ENCODE measurements around the gene USP25. TPM values are rescaled to one million over a fixed set of nuclear protein-coding genes. Genes with fewer than 3 reads are reported as not detected.
A peak's percentile ranks its signal among the peaks of the same experiment; 100 is the strongest.

USP25 gene
- total RNA-seq: 10 to 100 TPM; 33.5 to 48.2 (median 43.3) TPM
- long read RNA-seq, donor 1, full-length matches to known transcripts: 18 of 22 reads
- long read RNA-seq, donor 1, partial matches to known transcripts: 1 of 22 reads
- long read RNA-seq, donor 1, other reads (novel, unspliced or antisense): 3 of 22 reads
- long read RNA-seq, donor 2: 0 reads

- intact Hi-C loops (cut with DNase I, micrococcal nuclease): no loop called here
- no peaks in the 10 kb centered on the region for H3K9me3 ChIP-seq
Observed at GRCh38 chr21:15729674-15730483, at the start of gene USP25. Gene USP25 (plus strand): TSS chr21:15729982. CDS start chr21:15730394, 412 bp downstream.

DNA sequence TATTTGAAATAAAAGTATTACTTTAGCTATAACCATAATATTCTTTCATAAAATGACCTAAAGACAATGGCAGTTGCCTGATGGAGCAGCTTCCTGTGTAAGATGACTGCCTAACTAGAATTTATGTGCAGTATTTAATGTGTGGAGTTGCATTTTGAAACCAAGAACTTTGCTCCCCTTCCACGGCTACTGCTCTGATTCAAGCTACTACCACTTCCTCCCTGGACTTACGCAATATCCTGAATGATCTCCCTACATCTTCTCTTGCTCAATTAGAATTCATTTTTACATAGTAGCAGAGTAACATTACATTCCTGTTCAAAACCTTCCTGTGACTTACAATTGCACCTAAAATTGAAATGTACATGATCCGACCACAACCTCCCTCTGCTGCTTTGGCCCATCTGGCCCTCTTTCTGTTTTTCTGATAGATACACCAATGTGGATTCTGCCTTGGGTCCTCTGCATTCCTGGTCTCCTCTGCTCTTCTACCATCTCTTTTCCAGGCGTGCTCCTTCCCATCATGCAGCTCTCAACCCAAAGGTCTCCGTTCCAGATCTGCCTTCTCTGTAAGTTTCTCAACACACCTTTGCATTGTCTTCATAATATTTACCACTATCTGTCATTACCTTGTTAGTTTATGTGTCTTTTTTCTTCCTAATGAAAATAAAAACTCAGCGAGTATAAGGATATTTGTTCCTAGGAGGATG lies 47.4 kb upstream of the USP25 start:
- no peak for TF ChIP-seq CTCF (IDR thresholded peaks at IDR 0.05)
- H3K4me1 ChIP-seq (ENCODE audit: low read depth): no peaks in the 10 kb centered on the region
- no peaks in the 10 kb centered on the region for H3K9me3 ChIP-seq
- H3K4me3 ChIP-seq: no peak overlapping the region
- H3K36me3 ChIP-seq (ENCODE audit: low read depth): no peaks in the 10 kb centered on the region
- peak; percentile 85 for ATAC-seq
- intact Hi-C loops (cut with DNase I, micrococcal nuclease): no loop called here
- no peak for DNase-seq

More at GRCh38 chr21:15729674-15730483, at the start of gene USP25:
- peak; percentile 94 to 97 (median 95) for DNase-seq
- H3K4me3 ChIP-seq: peak within 1 kb of the TSS; percentile 71
- TF ChIP-seq CTCF (IDR thresholded peaks at IDR 0.05): peak; percentile 13
- no peaks in the 10 kb centered on the region for H3K36me3 ChIP-seq (ENCODE audit: low read depth)
- peak; percentile 96 for ATAC-seq
- H3K4me1 ChIP-seq (ENCODE audit: low read depth): peaks cover 16% of the 10 kb centered on the region

DNA sequence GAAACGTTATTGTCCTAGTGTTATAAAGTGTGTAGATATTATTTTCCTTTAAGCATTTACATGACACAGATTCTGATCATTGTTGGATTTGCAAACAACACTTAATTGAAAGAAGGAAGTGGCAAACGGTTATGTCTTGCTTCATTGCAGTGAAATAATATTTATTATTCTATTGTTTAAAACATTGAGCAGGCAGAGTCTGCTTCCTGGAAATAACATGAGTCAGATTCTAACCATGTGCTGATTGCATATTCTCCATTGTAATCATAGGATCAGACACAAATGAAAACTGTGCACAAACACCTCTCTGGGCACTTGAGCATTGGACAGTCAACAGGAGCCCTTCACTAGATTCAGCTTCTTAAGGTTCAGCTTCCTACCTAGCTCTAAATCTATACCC lies 46.8 kb upstream of the USP25 start:
- Histone ChIP-seq H3K36me3 (ENCODE audit: low read depth) (no peaks in the 10 kb centered on the region), H3K4me1 (ENCODE audit: low read depth) (no peaks in the 10 kb centered on the region), H3K9me3 (no peaks in the 10 kb centered on the region), H3K4me3 (no peak overlapping the region)
- no peak for DNase-seq
- ATAC-seq: no peak
- TF ChIP-seq CTCF (IDR thresholded peaks at IDR 0.05): no peak
- intact Hi-C loops (cut with DNase I, micrococcal nuclease): no loop called here

- ATAC-seq (peak; percentile 14), DNase-seq (no peak)
- no peak for TF ChIP-seq CTCF (IDR thresholded peaks at IDR 0.05)
- H3K9me3 ChIP-seq: no peaks in the 10 kb centered on the region
- intact Hi-C loops (cut with DNase I, micrococcal nuclease): no loop called here
- H3K4me1 ChIP-seq (ENCODE audit: low read depth): no peaks in the 10 kb centered on the region
- no peaks in the 10 kb centered on the region for H3K36me3 ChIP-seq (ENCODE audit: low read depth)
- H3K4me3 ChIP-seq: no peak overlapping the region
Observed at GRCh38 chr21:15686506-15686905, 43.3 kb upstream of the USP25 start.

GRCh38 chr21:15687208-15687607 lies 42.6 kb upstream of the USP25 start:
- no peak for DNase-seq
- no peaks in the 10 kb centered on the region for H3K4me1 ChIP-seq (ENCODE audit: low read depth)
- no peaks in the 10 kb centered on the region for H3K9me3 ChIP-seq
- no peak for TF ChIP-seq CTCF (IDR thresholded peaks at IDR 0.05)
- H3K4me3 ChIP-seq: no peak overlapping the region
- no peak for ATAC-seq
- intact Hi-C loops (cut with DNase I, micrococcal nuclease): no loop called here
- no peaks in the 10 kb centered on the region for H3K36me3 ChIP-seq (ENCODE audit: low read depth)
